ENCODE data around the gene TNS1. TPM values are rescaled to one million over a fixed set of nuclear protein-coding genes. Genes with fewer than 3 reads are reported as not detected.
A peak's percentile ranks its signal among the peaks of the same experiment; 100 is the strongest.

TNS1 gene
- total and polyA plus RNA-seq, 2 donors from 2014 or later: 44.8 to 471 TPM

- DNase-seq: no peak
- H3K4me1 ChIP-seq (ENCODE audit: control insufficient read depth in 2 of 3, insufficient read depth in 2 of 3, low read depth in 1 of 3, low read length in 3 of 3): peaks cover 0 to 94% (median 92%) of the 10 kb centered on the region in 3 donors
- no peak for FAIRE-seq
- H3K27ac ChIP-seq (ENCODE audit: low read depth in 2 of 2, low read length in 2 of 2): peak overlapping the region; percentile 86 to 89
- intact Hi-C loops (cut with DNase I): no loop called here
- H3K9ac ChIP-seq (ENCODE audit: low read length in 3 of 3): peak overlapping the region in 1 of 3 donors; percentile 21
- H3K4me3 ChIP-seq (ENCODE audit: low read length in 3 of 3): no peak overlapping the region
- H3K36me3 ChIP-seq (ENCODE audit: control insufficient read depth in 2 of 3, insufficient read depth in 3 of 3, low read length in 3 of 3): peaks cover 0 to 37% (median 16%) of the 10 kb centered on the region in 3 donors
- no peak for TF ChIP-seq CTCF (IDR thresholded peaks at IDR 0.05; ENCODE audit: borderline replicate concordance, extremely low read depth, insufficient read depth)
- H3K9me3 ChIP-seq (ENCODE audit: control insufficient read depth in 2 of 3, insufficient read depth in 1 of 3, low read length in 3 of 3): no peaks in the 10 kb centered on the region
- H3K27me3 ChIP-seq (ENCODE audit: control insufficient read depth, insufficient read depth, low read length): no peaks in the 10 kb centered on the region
Observed at GRCh38 chr2:217914878-217915277, 87.9 kb downstream of the TNS1 start.

GRCh38 chr2:217914078-217914477 is 88.7 kb downstream of the TNS1 start:
- Histone ChIP-seq H3K4me3 (ENCODE audit: low read length in 3 of 3) (no peak overlapping the region), H3K27ac (ENCODE audit: low read depth in 2 of 2, low read length in 2 of 2) (peak overlapping the region; percentile 80), H3K9me3 (ENCODE audit: control insufficient read depth in 2 of 3, insufficient read depth in 1 of 3, low read length in 3 of 3) (no peaks in the 10 kb centered on the region), H3K4me1 (ENCODE audit: control insufficient read depth in 2 of 3, insufficient read depth in 2 of 3, low read depth in 1 of 3, low read length in 3 of 3) (peaks cover 0 to 94% (median 92%) of the 10 kb centered on the region in 3 donors), H3K36me3 (ENCODE audit: control insufficient read depth in 2 of 3, insufficient read depth in 3 of 3, low read length in 3 of 3) (peaks cover 0 to 33% (median 13%) of the 10 kb centered on the region in 3 donors), H3K9ac (ENCODE audit: low read length in 3 of 3) (peak overlapping the region in 2 of 3 donors; percentile 49 to 64), H3K27me3 (ENCODE audit: control insufficient read depth, insufficient read depth, low read length) (no peaks in the 10 kb centered on the region)
- FAIRE-seq (no peak), DNase-seq (no peak)
- intact Hi-C loops (cut with DNase I): no loop called here
- no peak for TF ChIP-seq CTCF (IDR thresholded peaks at IDR 0.05; ENCODE audit: borderline replicate concordance, extremely low read depth, insufficient read depth)

GRCh38 chr2:217913436-217913835 is 89.4 kb downstream of the TNS1 start:
- H3K4me3 ChIP-seq (ENCODE audit: low read length in 3 of 3): no peak overlapping the region
- H3K27me3 ChIP-seq (ENCODE audit: control insufficient read depth, insufficient read depth, low read length): no peaks in the 10 kb centered on the region
- intact Hi-C loops (cut with DNase I): no loop called here
- no peaks in the 10 kb centered on the region for H3K9me3 ChIP-seq (ENCODE audit: control insufficient read depth in 2 of 3, insufficient read depth in 1 of 3, low read length in 3 of 3)
- peak overlapping the region; percentile 80 for H3K27ac ChIP-seq (ENCODE audit: low read depth in 2 of 2, low read length in 2 of 2)
- H3K4me1 ChIP-seq (ENCODE audit: control insufficient read depth in 2 of 3, insufficient read depth in 2 of 3, low read depth in 1 of 3, low read length in 3 of 3): peaks cover 0 to 94% (median 93%) of the 10 kb centered on the region in 3 donors
- TF ChIP-seq CTCF (IDR thresholded peaks at IDR 0.05; ENCODE audit: borderline replicate concordance, extremely low read depth, insufficient read depth): no peak
- peaks cover 0 to 31% (median 13%) of the 10 kb centered on the region in 3 donors for H3K36me3 ChIP-seq (ENCODE audit: control insufficient read depth in 2 of 3, insufficient read depth in 3 of 3, low read length in 3 of 3)
- no peak for FAIRE-seq
- peak overlapping the region in 2 of 3 donors; percentile 49 to 64 for H3K9ac ChIP-seq (ENCODE audit: low read length in 3 of 3)
- DNase-seq: no peak
